HG02885 (cell line): ENCODE results near the gene ANKFY1.

Experiments used
- ATAC-seq: cut with Tn5 transposase; IDR thresholded peaks from one replicate; pipeline ENCODE4 v1.9.1; 2021; ENCODE audit warnings: mild to moderate bottlenecking; ENCODE audit not compliant: unreplicated experiment, poor library complexity

ANKFY1 gene

GRCh38 chr17:4182043-4182442 lies 81.7 kb downstream of the ANKFY1 start:
- ATAC-seq = no peak

GRCh38 chr17:4180791-4181190 lies 83.0 kb downstream of the ANKFY1 start:
- no peak for ATAC-seq

- ATAC-seq = no peak
Measured at GRCh38 chr17:4179071-4179470, 84.7 kb downstream of the ANKFY1 start.

DNA sequence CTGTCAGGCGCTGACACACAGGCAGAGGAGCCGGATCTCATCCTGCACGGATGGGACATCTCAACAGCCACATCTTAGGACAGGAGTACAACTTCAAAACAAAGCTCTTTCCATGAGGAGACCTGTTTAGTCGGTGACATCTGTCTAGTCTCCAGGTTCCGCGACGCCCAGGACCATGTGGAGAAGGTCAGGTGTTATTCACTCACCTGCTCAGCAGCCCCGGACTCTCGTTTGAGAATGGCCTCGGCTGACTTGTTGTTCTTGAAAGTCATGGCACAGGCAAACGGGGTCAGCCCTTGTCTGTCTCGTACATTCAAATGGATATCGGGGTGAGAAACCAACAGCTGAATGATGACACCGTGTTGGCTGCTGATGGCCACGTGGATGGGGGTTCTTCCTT lies 85.1 kb downstream of the ANKFY1 start:
- ATAC-seq = no peak

DNA sequence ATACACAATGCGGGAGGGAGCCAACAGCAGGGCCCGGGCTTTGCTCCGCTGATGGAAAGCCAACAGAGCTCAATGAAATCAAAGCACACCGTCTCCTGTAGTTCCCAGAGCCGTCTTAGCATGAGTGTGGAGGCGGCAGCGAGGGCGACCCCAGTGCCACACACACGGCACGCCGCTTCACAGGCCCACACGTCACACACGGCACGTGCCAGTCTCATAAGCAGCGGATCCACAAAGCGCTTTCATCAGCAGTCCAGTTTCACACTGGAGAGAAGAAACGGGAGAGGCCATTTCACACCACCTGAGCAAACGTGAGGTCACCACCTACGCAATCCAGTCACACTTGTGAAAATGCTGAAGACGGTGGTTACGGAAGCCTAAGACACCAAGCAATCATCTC lies 86.0 kb downstream of the ANKFY1 start:
- no peak for ATAC-seq

- no peak for ATAC-seq
Measured at GRCh38 chr17:4176808-4177472, 86.8 kb downstream of the ANKFY1 start.

GRCh38 chr17:4175921-4176807 lies 87.6 kb downstream of the ANKFY1 start:
- no peak for ATAC-seq

DNA sequence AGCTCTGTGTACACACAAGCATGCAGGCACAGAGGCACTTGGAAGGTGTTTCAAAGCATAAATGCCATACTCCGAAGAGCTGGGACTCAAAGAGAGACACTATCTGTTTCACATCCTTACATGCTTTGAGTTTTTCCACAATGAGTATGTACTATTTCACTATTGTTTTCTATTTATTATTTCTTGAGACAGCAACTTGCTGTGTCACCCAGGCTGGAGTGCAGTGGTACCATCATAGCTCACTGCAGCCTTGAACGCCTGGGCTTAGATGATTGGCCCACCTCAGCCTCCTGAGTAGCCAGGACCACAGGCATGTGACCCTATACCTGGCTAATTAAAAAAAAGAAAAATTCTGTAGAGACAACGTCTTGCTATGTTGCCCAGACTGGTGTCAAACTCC lies 89.2 kb downstream of the ANKFY1 start:
- ATAC-seq = no peak

GRCh38 chr17:4173781-4174180 lies 90.0 kb downstream of the ANKFY1 start:
- ATAC-seq = no peak

- no peak for ATAC-seq
Measured at GRCh38 chr17:4172356-4172755, 91.4 kb downstream of the ANKFY1 start.

DNA sequence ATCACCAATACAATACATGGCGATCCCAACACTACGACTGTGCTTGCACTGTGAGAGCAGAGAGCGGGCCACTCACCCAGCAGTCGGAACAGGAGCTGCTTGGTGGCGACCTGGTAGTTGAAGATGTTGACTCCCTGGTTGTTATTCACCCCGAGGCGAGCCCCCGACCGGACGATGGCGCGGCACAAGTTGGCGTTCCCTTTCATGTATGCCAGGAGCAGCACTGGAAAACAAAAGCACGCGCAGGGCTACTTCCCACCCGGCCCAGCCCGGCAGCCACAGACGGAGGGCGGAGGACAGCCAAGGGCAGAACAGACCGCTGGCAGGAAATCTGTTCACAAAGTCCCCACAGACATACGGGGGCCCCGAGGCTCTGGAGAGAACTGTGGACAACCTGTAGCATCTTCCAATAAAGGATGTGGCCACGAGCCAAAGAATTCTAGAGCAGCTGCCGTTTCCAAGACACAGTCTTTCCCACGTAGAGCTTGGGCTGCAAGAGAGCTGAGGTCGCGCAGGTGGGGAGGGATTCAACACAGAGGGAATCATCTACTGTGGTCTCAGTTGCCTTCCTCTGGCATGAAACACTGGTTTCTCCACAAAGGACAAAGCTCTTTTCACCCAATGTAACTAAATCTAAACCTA lies 93.0 kb downstream of the ANKFY1 start:
- no peak for ATAC-seq

DNA sequence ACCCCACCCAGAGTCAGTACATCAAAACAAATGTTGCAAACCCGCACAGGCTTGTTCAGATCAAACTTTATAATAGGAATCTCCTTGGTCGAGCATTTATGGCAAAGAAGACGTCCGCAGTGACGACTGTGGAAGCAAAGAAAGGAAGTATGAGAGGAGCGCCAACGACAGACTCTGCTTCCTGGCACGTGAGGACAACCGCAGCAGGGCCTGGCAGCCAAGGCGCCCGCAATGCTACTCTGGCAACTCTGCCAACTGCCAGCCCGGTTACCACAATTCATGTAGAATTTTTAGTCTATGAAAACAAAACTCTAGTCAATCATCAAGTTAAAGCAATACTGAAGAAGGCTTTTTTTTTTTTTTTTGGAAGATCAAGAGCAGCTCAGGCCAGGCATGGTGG lies 96.0 kb downstream of the ANKFY1 start:
- no peak for ATAC-seq

- no peak for ATAC-seq
Measured at GRCh38 chr17:4166419-4166818, 97.4 kb downstream of the ANKFY1 start.

DNA sequence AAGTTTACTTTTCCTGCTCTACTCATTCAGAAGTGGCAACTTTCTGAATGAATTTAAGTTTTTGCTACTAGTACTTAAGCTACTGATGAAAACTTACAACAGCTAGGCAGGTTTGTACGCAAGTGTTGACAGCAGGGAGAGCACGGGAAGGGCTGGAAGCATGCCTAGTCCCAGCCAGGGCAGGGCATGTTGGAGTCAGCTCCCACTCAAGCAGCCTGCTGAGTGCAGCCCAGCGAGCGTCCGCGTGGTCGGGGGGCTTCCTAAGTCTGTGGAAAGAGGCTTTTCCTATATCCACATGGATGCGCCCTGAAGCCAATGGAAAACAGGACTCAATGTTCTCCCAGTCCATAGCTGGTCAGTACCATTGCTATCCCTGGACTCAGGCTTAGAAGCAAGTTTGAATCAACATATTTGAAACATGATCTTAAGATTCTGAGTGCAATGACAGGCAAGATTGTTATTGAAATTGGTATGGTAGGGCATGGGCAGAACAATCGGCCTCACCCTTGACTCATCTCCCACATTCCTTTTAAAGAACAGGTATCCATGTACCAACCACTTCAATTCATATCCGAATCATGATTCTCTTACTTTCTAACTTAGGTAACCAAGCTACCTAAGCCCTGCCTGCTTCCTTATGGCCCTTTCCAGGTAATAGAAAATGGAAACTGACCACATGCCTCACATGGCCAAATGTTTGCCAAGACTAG lies 98.3 kb downstream of the ANKFY1 start:
- no peak for ATAC-seq

- no peak for ATAC-seq
Measured at GRCh38 chr17:4163951-4164350, 99.8 kb downstream of the ANKFY1 start.

DNA sequence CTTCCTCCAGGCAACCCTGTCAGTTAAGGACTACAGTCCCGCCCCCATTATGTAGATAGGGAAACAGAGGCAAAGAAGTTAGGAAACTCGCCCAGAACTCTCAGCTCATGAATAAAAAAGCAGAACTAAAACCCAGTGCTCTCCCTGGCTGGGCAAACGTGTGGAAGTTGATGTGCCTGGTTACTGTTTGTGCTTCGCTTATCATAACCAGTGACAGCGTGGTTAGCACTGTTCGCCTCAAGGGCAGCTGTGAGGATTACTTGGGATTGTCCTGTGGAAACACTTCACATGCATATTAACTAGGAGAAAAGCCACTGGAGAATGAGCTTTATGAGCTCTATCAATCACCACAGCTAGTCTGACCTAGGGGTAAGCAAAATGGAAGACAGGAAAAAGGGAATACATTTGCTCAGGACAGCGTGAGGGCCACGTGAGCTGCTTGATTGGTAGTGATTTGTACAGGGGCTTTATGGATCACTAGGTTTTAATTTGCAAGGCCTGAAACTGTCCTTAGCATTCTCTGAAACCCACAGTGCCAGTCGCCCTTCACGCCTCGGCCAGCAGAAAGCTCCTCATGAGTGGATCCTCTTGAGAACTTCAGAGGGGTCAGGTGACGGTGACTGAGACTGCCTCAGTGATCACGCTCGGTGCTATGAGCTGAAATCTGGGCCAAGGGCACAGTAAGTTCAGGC lies 100.9 kb downstream of the ANKFY1 start:
- no peak for ATAC-seq

DNA sequence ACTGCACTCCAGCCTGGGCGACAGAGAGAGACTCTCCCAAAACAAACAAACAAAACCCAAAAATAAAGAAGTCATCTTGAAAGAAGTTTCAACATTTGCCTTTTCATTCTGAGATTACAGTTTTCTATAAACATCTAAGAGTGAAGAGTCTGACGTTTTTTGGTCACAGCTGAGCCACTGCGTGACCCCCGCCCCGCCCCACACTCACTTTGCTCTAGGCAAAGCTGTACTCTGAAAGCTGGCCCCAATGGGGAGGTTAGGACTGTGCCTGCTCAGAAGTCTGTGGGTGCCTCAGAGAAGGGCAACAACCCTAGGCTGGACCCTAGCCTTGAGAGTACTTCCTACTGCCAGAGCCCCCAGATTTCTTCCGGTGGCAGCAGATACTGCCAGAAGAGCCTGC lies 101.5 kb downstream of the ANKFY1 start:
- ATAC-seq = no peak

DNA sequence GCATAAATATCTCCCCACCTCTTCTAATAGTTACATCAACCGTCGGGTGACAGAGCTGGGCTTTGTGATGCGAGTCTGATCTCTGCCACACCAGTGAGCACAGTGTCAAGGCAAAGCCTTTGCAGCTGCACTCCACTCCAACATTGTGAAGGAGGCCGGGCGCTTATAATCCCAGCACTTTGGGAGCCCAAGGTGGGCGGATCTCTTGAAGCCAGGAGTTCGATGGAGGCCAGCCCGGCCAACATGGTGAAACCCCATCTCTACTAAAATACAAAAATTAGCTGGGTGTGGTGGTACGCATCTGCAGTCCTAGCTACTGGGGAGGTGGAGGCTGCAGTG lies 101.8 kb downstream of the ANKFY1 start:
- ATAC-seq = no peak

- ATAC-seq = no peak
Measured at GRCh38 chr17:4161192-4161966, 102.4 kb downstream of the ANKFY1 start.
